ENCODE results near the gene TMEM63A. TPM values are rescaled to one million over a fixed set of nuclear protein-coding genes. Genes with fewer than 3 reads are reported as not detected.

The TMEM63A gene
- total RNA-seq, 1 experiment from 2014 or later: 93.9 TPM

- BruUV-seq (replicated peaks): no TSS peak
- no peaks in the 10 kb centered on the region for H3K27me3 ChIP-seq (replicated peaks; ENCODE audit: control insufficient read depth, insufficient read depth, low read length)
- intact Hi-C loops (cut with micrococcal nuclease; ENCODE audit: unreplicated experiment): no loop called here
- H3K27me3 Mint-ChIP-seq (ENCODE audit: insufficient read depth, unreplicated experiment): no peaks in the 10 kb centered on the region
- CTCF ChIA-PET: no interaction called here
- POLR2A ChIA-PET: no interaction called here
- H3K9me3 Mint-ChIP-seq (ENCODE audit: unreplicated experiment): no peaks in the 10 kb centered on the region
- peaks cover 10% of the 10 kb centered on the region for H3K4me1 Mint-ChIP-seq (ENCODE audit: low read depth, unreplicated experiment)
- H3K9me3 ChIP-seq: no peaks in the 10 kb centered on the region
- no peak for TF ChIP-seq CTCF (IDR thresholded peaks at IDR 0.05; ENCODE audit: insufficient read depth in 1 of 2, low read depth in 1 of 2, low read length in 1 of 2, severe bottlenecking in 1 of 2, unreplicated experiment in 1 of 2)
- no peaks in the 10 kb centered on the region for H3K36me3 ChIP-seq (ENCODE audit: control insufficient read depth, insufficient read depth, low read length)
- H3K27ac Mint-ChIP-seq (ENCODE audit: unreplicated experiment): no peak overlapping the region
- no peak for DNase-seq
- no peak overlapping the region for H3K4me3 Mint-ChIP-seq (ENCODE audit: unreplicated experiment)
- H3K36me3 Mint-ChIP-seq (ENCODE audit: insufficient read depth, unreplicated experiment): peaks cover 6% of the 10 kb centered on the region
- no peak overlapping the region for H3K4me3 ChIP-seq (ENCODE audit: low read depth, low read length)
- peaks cover 16% of the 10 kb centered on the region; the same call in 1 of the 2 replicates for H3K4me1 ChIP-seq
These were observed 4.8 kb upstream of the TMEM63A start for GRCh38 chr1:225887030-225887314.

- no peak for DNase-seq
- no TSS peak for BruUV-seq (replicated peaks)
- Histone ChIP-seq H3K4me3 (ENCODE audit: low read depth, low read length) (no peak overlapping the region), H3K27me3 (replicated peaks; ENCODE audit: control insufficient read depth, insufficient read depth, low read length) (no peaks in the 10 kb centered on the region), H3K36me3 (ENCODE audit: control insufficient read depth, insufficient read depth, low read length) (no peaks in the 10 kb centered on the region), H3K9me3 (no peaks in the 10 kb centered on the region), H3K4me1 (peaks cover 15% of the 10 kb centered on the region; the same call in 1 of the 2 replicates)
- no peaks in the 10 kb centered on the region for H3K9me3 Mint-ChIP-seq (ENCODE audit: unreplicated experiment)
- intact Hi-C loops (cut with micrococcal nuclease; ENCODE audit: unreplicated experiment): no loop called here
- H3K4me1 Mint-ChIP-seq (ENCODE audit: low read depth, unreplicated experiment): peaks cover 10% of the 10 kb centered on the region
- CTCF ChIA-PET: no interaction called here
- POLR2A ChIA-PET: no interaction called here
- H3K36me3 Mint-ChIP-seq (ENCODE audit: insufficient read depth, unreplicated experiment): peaks cover 6% of the 10 kb centered on the region
- no peaks in the 10 kb centered on the region for H3K27me3 Mint-ChIP-seq (ENCODE audit: insufficient read depth, unreplicated experiment)
- H3K4me3 Mint-ChIP-seq (ENCODE audit: unreplicated experiment): no peak overlapping the region
- H3K27ac Mint-ChIP-seq (ENCODE audit: unreplicated experiment): no peak overlapping the region
- TF ChIP-seq CTCF (IDR thresholded peaks at IDR 0.05; ENCODE audit: insufficient read depth in 1 of 2, low read depth in 1 of 2, low read length in 1 of 2, severe bottlenecking in 1 of 2, unreplicated experiment in 1 of 2): no peak
These were observed 4.2 kb upstream of the TMEM63A start for GRCh38 chr1:225886159-225887029.

GRCh38 chr1:225885336-225885735 lies 3.2 kb upstream of the TMEM63A start:
- H3K36me3 Mint-ChIP-seq (ENCODE audit: insufficient read depth, unreplicated experiment): peaks cover 6% of the 10 kb centered on the region
- POLR2A ChIA-PET: no interaction called here
- no TSS peak for BruUV-seq (replicated peaks)
- H3K27me3 Mint-ChIP-seq (ENCODE audit: insufficient read depth, unreplicated experiment): no peaks in the 10 kb centered on the region
- H3K9me3 ChIP-seq: no peaks in the 10 kb centered on the region
- H3K4me1 ChIP-seq: peaks cover 18% of the 10 kb centered on the region
- CTCF ChIA-PET: no interaction called here
- no peak overlapping the region for H3K4me3 ChIP-seq (ENCODE audit: low read depth, low read length)
- no peak for TF ChIP-seq CTCF (IDR thresholded peaks at IDR 0.05; ENCODE audit: insufficient read depth in 1 of 2, low read depth in 1 of 2, low read length in 1 of 2, severe bottlenecking in 1 of 2, unreplicated experiment in 1 of 2)
- DNase-seq: no peak
- intact Hi-C loops (cut with micrococcal nuclease; ENCODE audit: unreplicated experiment): no loop called here
- H3K4me1 Mint-ChIP-seq (ENCODE audit: low read depth, unreplicated experiment): peaks cover 10% of the 10 kb centered on the region
- no peaks in the 10 kb centered on the region for H3K9me3 Mint-ChIP-seq (ENCODE audit: unreplicated experiment)
- H3K36me3 ChIP-seq (ENCODE audit: control insufficient read depth, insufficient read depth, low read length): no peaks in the 10 kb centered on the region
- H3K4me3 Mint-ChIP-seq (ENCODE audit: unreplicated experiment): no peak overlapping the region
- H3K27ac Mint-ChIP-seq (ENCODE audit: unreplicated experiment): no peak overlapping the region
- H3K27me3 ChIP-seq (replicated peaks; ENCODE audit: control insufficient read depth, insufficient read depth, low read length): no peaks in the 10 kb centered on the region
